Keratinocyte (primary cell): ENCODE results near the gene GPBP1. TPM values are rescaled to one million over a fixed set of nuclear protein-coding genes. Genes with fewer than 3 reads are reported as not detected.

ENCODE experiments used
- DNase-seq: peaks from one replicate; pipeline ENCODE4 v3.0.0-alpha.2; 2011; ENCODE audit warnings: low read depth, missing footprints, low spot score
- FAIRE-seq: peaks from 2 replicates; lab custom pipeline; 2011; peaks lifted over from hg19 to GRCh38; lab: Jason Lieb, UNC
- H2AFZ ChIP-seq: 2 replicates; pipeline ENCODE4 v1.6.0; 2012; ENCODE audit warnings: low read length, control low read depth, inconsistent platforms; ENCODE audit not compliant: control insufficient read depth
- H3K27ac ChIP-seq: 2 replicates; pipeline ENCODE4 v1.5.1; 2011; ENCODE audit warnings: low read length; ENCODE audit not compliant: control insufficient read depth, insufficient read depth
- H3K27me3 ChIP-seq: 3 replicates; pipeline ENCODE4 v1.6.0; 2011; ENCODE audit warnings: low read length; ENCODE audit not compliant: control insufficient read depth, insufficient read depth; ENCODE audit errors: extremely low read depth
- H3K36me3 ChIP-seq, 2 experiments: 2 replicates in 1 of 2; 3 replicates in 1 of 2; pipeline ENCODE4 v1.5.1; 2011; ENCODE audit warnings: low read length in 2 of 2, mild to moderate bottlenecking in 1 of 2; ENCODE audit not compliant: control insufficient read depth in 2 of 2, insufficient read depth in 2 of 2; ENCODE audit errors: extremely low read depth in 1 of 2
- H3K4me1 ChIP-seq: 3 replicates; pipeline ENCODE4 v1.5.1; 2011; ENCODE audit warnings: low read length; ENCODE audit not compliant: control insufficient read depth, insufficient read depth; ENCODE audit errors: extremely low read depth
- H3K4me2 ChIP-seq: 3 replicates; pipeline ENCODE4 v1.6.0; 2011; ENCODE audit warnings: low read depth, low read length; ENCODE audit not compliant: control insufficient read depth, insufficient read depth; ENCODE audit errors: extremely low read depth
- H3K4me3 ChIP-seq, 3 experiments: fragments of 200-600 bp in 1 of 3; sonication (generic) in 1 of 3; 2 replicates in 2 of 3; 3 replicates in 1 of 3; pipeline ENCODE4 v1.5.1; 2011 to 2016; ENCODE audit warnings: low read length in 3 of 3, mild to moderate bottlenecking in 3 of 3, control low read depth in 2 of 3, inconsistent platforms in 1 of 3, low read depth in 1 of 3, mixed read lengths in 1 of 3, mixed run types in 1 of 3, moderate library complexity in 1 of 3; ENCODE audit not compliant: control insufficient read depth in 2 of 3, insufficient read depth in 2 of 3; ENCODE audit errors: extremely low read depth in 1 of 3
- H3K79me2 ChIP-seq: 2 replicates; pipeline ENCODE4 v1.6.0; 2012; ENCODE audit warnings: low read length; ENCODE audit not compliant: control insufficient read depth, insufficient read depth
- H3K9ac ChIP-seq: 3 replicates; pipeline ENCODE4 v1.6.0; 2011; ENCODE audit warnings: low read length; ENCODE audit not compliant: control insufficient read depth, insufficient read depth; ENCODE audit errors: extremely low read depth
- H3K9me1 ChIP-seq: 3 replicates; pipeline ENCODE4 v1.6.0; 2011; ENCODE audit warnings: low read length; ENCODE audit not compliant: control insufficient read depth, insufficient read depth; ENCODE audit errors: extremely low read depth
- H3K9me3 ChIP-seq: 2 replicates; pipeline ENCODE4 v1.5.1; 2012; ENCODE audit warnings: low read depth, low read length; ENCODE audit not compliant: control insufficient read depth
- H4K20me1 ChIP-seq: 3 replicates; pipeline ENCODE4 v1.6.0; 2011; ENCODE audit warnings: low read length; ENCODE audit not compliant: control insufficient read depth, insufficient read depth; ENCODE audit errors: extremely low read depth
- EZH2 ChIP-seq: IDR thresholded peaks from one replicate; pipeline ENCODE4 v1.6.1; 2012; ENCODE audit warnings: inconsistent platforms, mild to moderate bottlenecking, low read length, moderate library complexity
- dilution Hi-C: fragments of 300-500 bp; cut with MboI; formaldehyde crosslinking; loops from one replicate; pipeline ENCODE4 v1.7.0; 2020; ENCODE audit warnings: low sequenced_read_pairs; ENCODE audit not compliant: extremely low pct_ligation_motif_present
- polyA plus RNA-seq, 5 experiments: library from polyadenylated mRNA; depleted of rRNA in 3 of 5; stranded (reverse) in 3 of 5; stranded (forward) in 1 of 5; unstranded in 1 of 5; fragments of >200 nt; gene quantifications; 1 replicate in 1 of 5; 2 replicates in 3 of 5; 3 replicates in 1 of 5; pipeline versions ENCODE4 v1.2.1 to v1.2.3, GENCODE V29; 2011 to 2012; ENCODE audit warnings: missing spikeins in 2 of 5, low read depth in 1 of 5, low replicate concordance in 1 of 5
- TF ChIP-seq, protein P1 (sequence below), 3 experiments: IDR thresholded peaks in 1 of 3; conservative IDR thresholded peaks in 1 of 3; optimal IDR thresholded peaks in 1 of 3; 2 replicates in 2 of 3; 3 replicates in 1 of 3; pipeline versions ENCODE3 to v1.5.1; 2011; ENCODE audit warnings: low read length in 3 of 3, mild to moderate bottlenecking in 3 of 3, moderate library complexity in 2 of 3, control low read depth in 1 of 3, inconsistent platforms in 1 of 3; ENCODE audit not compliant: insufficient read depth in 2 of 3; ENCODE audit errors: extremely low read depth in 1 of 3

Gene GPBP1
- polyA plus RNA-seq, 1 donor (not counting 4 experiments of a cell fraction or from before 2014, with no cell fraction given), result 44.1 TPM

DNA sequence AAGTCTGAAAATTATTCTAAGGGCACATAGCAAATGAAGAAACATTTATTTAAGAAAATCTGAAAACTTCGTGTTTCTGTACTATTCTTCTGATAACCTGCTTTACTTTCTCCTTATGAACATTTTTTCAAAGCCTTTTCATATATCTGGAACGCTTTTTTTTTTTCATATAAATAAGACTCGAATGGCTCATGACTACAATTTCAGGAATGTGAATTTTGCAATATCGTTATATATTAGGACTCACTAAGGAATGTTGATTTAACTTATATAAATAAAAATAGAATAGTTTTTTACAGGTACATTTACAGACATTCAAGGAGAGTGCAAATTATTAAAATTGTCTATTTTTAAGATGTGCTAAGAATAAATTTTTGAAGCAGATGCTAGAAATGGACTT is 42.9 kb downstream of the GPBP1 start:
- dilution Hi-C loops, result no loop called here
- H3K4me3 ChIP-seq, result no peak overlapping the region
- peak; percentile 13 for DNase-seq
- H3K27me3 ChIP-seq, result no peaks in the 10 kb centered on the region
- H3K79me2 ChIP-seq, result peaks cover 91% of the 10 kb centered on the region
- H3K9ac ChIP-seq, result no peak overlapping the region
- no peak overlapping the region for H3K4me2 ChIP-seq
- no peaks in the 10 kb centered on the region for H3K9me1 ChIP-seq
- no peak for TF ChIP-seq EZH2
- TF ChIP-seq, protein P1, sequence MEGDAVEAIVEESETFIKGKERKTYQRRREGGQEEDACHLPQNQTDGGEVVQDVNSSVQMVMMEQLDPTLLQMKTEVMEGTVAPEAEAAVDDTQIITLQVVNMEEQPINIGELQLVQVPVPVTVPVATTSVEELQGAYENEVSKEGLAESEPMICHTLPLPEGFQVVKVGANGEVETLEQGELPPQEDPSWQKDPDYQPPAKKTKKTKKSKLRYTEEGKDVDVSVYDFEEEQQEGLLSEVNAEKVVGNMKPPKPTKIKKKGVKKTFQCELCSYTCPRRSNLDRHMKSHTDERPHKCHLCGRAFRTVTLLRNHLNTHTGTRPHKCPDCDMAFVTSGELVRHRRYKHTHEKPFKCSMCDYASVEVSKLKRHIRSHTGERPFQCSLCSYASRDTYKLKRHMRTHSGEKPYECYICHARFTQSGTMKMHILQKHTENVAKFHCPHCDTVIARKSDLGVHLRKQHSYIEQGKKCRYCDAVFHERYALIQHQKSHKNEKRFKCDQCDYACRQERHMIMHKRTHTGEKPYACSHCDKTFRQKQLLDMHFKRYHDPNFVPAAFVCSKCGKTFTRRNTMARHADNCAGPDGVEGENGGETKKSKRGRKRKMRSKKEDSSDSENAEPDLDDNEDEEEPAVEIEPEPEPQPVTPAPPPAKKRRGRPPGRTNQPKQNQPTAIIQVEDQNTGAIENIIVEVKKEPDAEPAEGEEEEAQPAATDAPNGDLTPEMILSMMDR (optimal IDR thresholded peaks at IDR 0.05 in 1 of 3, IDR thresholded peaks at IDR 0.05 in 1 of 3, conservative IDR thresholded peaks at IDR 0.05 in 1 of 3; ENCODE audit: extremely low read depth in 1 of 3, insufficient read depth in 2 of 3, low read length in 3 of 3), result no peak
- no peaks in the 10 kb centered on the region for H3K9me3 ChIP-seq
- peaks cover 6 to 7% of the 10 kb centered on the region in 2 experiments for H3K36me3 ChIP-seq
- H3K4me1 ChIP-seq, result peaks cover 23% of the 10 kb centered on the region
- H4K20me1 ChIP-seq, result peaks cover 5% of the 10 kb centered on the region
- H2AFZ ChIP-seq, result no peak overlapping the region
- no peak for FAIRE-seq
- no peak overlapping the region for H3K27ac ChIP-seq

DNA sequence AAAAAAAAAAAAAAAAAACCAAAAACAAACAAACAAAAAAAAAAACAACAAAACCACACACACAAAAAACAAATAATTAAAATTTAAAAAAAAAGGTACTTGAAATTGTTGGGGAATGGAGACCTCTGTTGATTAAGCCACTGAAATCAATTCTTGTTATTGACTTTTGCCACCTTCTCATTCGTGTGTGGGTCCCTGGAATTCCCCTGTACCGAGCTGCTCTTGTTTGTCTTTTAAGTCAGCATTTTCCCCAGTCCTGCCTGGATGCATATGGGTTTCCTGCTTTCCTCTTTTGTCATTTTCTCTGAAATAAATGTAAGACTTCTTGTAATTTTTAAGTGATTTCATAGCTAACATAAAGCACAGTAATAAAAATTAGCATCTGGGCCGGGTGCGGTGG is 45.5 kb downstream of the GPBP1 start:
- Histone ChIP-seq H4K20me1 (peaks cover 5% of the 10 kb centered on the region), H3K27ac (no peak overlapping the region), H3K4me3 (no peak overlapping the region), H3K36me3 (peaks cover 3 to 4% of the 10 kb centered on the region in 2 experiments), H3K9me1 (no peaks in the 10 kb centered on the region), H2AFZ (no peak overlapping the region), H3K79me2 (peaks cover 87% of the 10 kb centered on the region), H3K4me1 (peaks cover 23% of the 10 kb centered on the region), H3K4me2 (no peak overlapping the region), H3K9me3 (no peaks in the 10 kb centered on the region), H3K9ac (no peak overlapping the region), H3K27me3 (no peaks in the 10 kb centered on the region)
- no peak for TF ChIP-seq EZH2
- TF ChIP-seq, protein P1 (optimal IDR thresholded peaks at IDR 0.05 in 1 of 3, IDR thresholded peaks at IDR 0.05 in 1 of 3, conservative IDR thresholded peaks at IDR 0.05 in 1 of 3; ENCODE audit: extremely low read depth in 1 of 3, insufficient read depth in 2 of 3, low read length in 3 of 3), result no peak
- FAIRE-seq, result no peak
- no peak for DNase-seq
- dilution Hi-C loops, result no loop called here
